DOHH2 (cell line): ENCODE results near the gene VNN1.

ENCODE experiments used
- H3F3A ChIP-seq: fragments of 200-600 bp; sonication (generic), shearing (Covaris generic); 2 replicates; pipeline ENCODE4 v1.6.0; 2016; ENCODE audit warnings: antibody characterized with exemption, mild to moderate bottlenecking; ENCODE audit not compliant: control insufficient read depth, insufficient read depth
- H3K27ac ChIP-seq: fragments of 200-600 bp; sonication (generic); 2 replicates; pipeline ENCODE4 v1.5.1; 2014; ENCODE audit warnings: low read depth, mild to moderate bottlenecking, low read length, moderate library complexity
- H3K27me3 ChIP-seq: fragments of 200-600 bp; sonication (generic); 2 replicates; pipeline ENCODE4 v1.6.1; 2014; ENCODE audit warnings: mild to moderate bottlenecking, low read length, mixed read lengths; ENCODE audit not compliant: control insufficient read depth
- H3K36me3 ChIP-seq: fragments of 200-600 bp; sonication (generic); 2 replicates; pipeline ENCODE4 v1.6.1; 2014; ENCODE audit warnings: mild to moderate bottlenecking, low read length, moderate library complexity, mixed read lengths; ENCODE audit not compliant: control insufficient read depth
- H3K4me1 ChIP-seq: fragments of 200-600 bp; sonication (generic); 2 replicates; pipeline ENCODE4 v1.6.1; 2014; ENCODE audit warnings: mild to moderate bottlenecking, low read length, mixed read lengths; ENCODE audit not compliant: control insufficient read depth
- H3K4me2 ChIP-seq: fragments of 200-600 bp; sonication (generic); 2 replicates; pipeline ENCODE4 v1.6.0; 2014; ENCODE audit warnings: mild to moderate bottlenecking, low read length, moderate library complexity
- H3K4me3 ChIP-seq: fragments of 200-600 bp; sonication (generic); 2 replicates; pipeline ENCODE4 v1.5.1; 2014; ENCODE audit warnings: mild to moderate bottlenecking, low read length, mixed read lengths
- H3K79me2 ChIP-seq: fragments of 200-600 bp; sonication (generic); 2 replicates; pipeline ENCODE4 v1.6.1; 2014; ENCODE audit warnings: mild to moderate bottlenecking, low read length, mixed read lengths; ENCODE audit not compliant: control insufficient read depth
- H3K9me2 ChIP-seq: fragments of 200-600 bp; sonication (generic); replicated peaks from 2 replicates; pipeline ENCODE4 v1.6.1; 2014; ENCODE audit warnings: mild to moderate bottlenecking, low read length, mixed read lengths; ENCODE audit not compliant: control insufficient read depth
- H3K9me3 ChIP-seq: fragments of 200-600 bp; sonication (generic); 2 replicates; pipeline ENCODE4 v1.6.1; 2014; ENCODE audit warnings: antibody characterized with exemption, low read length, mixed read lengths; ENCODE audit not compliant: control insufficient read depth, insufficient read depth
- H4K20me1 ChIP-seq: fragments of 200-600 bp; sonication (generic); 2 replicates; pipeline ENCODE4 v1.6.0; 2014; ENCODE audit warnings: low read depth, mild to moderate bottlenecking, antibody characterized with exemption, low read length, moderate library complexity; ENCODE audit not compliant: control insufficient read depth, insufficient read depth
- CTCF ChIP-seq: fragments of 200-600 bp; sonication (generic); IDR thresholded peaks from one replicate; pipeline ENCODE4 v1.5.1; 2014; ENCODE audit warnings: antibody characterized with exemption, mild to moderate bottlenecking, low read depth, low read length; ENCODE audit not compliant: poor library complexity, severe bottlenecking
- EZH2phosphoT487 ChIP-seq: fragments of 200-600 bp; sonication (generic); IDR thresholded peaks from 2 replicates; pipeline ENCODE4 v1.6.1; 2017; ENCODE audit warnings: borderline replicate concordance, mild to moderate bottlenecking, antibody characterized with exemption, low read length, moderate library complexity, mixed read lengths

Gene VNN1

GRCh38 chr6:132748446-132748845 is 34.6 kb upstream of the VNN1 start:
- no peaks in the 10 kb centered on the region for H3K9me3 ChIP-seq
- H3K4me3 ChIP-seq = no peak overlapping the region
- peaks cover 59% of the 10 kb centered on the region for H3K36me3 ChIP-seq
- H3K9me2 ChIP-seq = no peaks in the 10 kb centered on the region
- peaks cover 17% of the 10 kb centered on the region for H3K4me1 ChIP-seq
- peaks cover 5% of the 10 kb centered on the region; the same call in 1 of the 2 replicates for H3F3A ChIP-seq
- H3K27me3 ChIP-seq = no peaks in the 10 kb centered on the region
- H4K20me1 ChIP-seq = no peaks in the 10 kb centered on the region
- no peak overlapping the region for H3K27ac ChIP-seq
- no peak overlapping the region for H3K4me2 ChIP-seq
- TF ChIP-seq EZH2phosphoT487 = no peak
- TF ChIP-seq CTCF = no peak
- H3K79me2 ChIP-seq = no peaks in the 10 kb centered on the region

DNA sequence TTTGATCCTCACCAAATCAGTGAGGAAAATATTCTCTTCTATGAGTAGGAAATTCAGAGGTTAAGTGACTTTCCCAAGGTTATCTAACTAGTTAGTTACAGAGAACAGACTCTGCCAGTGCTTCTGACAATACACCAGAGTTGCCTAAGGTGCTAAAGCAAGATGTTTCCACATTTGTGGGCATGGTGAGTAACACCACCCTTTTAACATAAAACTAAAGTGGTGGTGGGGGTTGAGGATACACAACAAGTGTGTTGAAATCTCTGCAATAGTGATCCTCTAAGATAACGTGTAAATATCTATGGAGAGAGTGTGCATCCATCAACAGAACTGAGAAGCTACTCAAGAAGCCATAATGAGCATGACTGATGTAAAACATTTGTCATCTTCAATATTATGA is 32.2 kb upstream of the VNN1 start:
- TF ChIP-seq CTCF (no peak), EZH2phosphoT487 (no peak)
- Histone ChIP-seq H3K4me2 (no peak overlapping the region), H4K20me1 (no peaks in the 10 kb centered on the region)

DNA sequence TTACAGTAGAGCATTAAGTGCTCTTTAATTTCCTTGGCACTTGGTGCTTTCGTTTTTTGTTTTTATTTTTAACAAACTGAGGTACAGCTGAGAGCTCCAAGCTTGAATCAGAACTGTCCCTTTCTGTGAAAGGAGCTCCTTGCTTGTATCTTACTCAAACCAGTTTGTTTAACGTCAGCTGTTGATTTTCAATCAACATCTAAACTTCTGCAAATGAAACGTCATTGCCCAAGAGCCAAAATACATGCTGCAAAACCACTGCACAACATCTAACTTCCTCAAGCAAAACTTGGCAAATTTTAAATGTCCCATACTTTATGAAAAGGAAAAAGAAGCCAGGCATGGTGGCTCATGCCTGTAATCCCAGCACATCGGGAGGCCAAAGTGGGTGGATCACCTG is 28.6 kb upstream of the VNN1 start:
- TF ChIP-seq EZH2phosphoT487 (no peak), CTCF (no peak)
- Histone ChIP-seq H3F3A (no peaks in the 10 kb centered on the region), H3K27me3 (no peaks in the 10 kb centered on the region), H3K4me2 (no peak overlapping the region), H4K20me1 (no peaks in the 10 kb centered on the region), H3K79me2 (no peaks in the 10 kb centered on the region), H3K4me3 (no peak overlapping the region), H3K36me3 (peaks cover 17% of the 10 kb centered on the region), H3K9me3 (no peaks in the 10 kb centered on the region), H3K27ac (no peak overlapping the region), H3K4me1 (no peaks in the 10 kb centered on the region), H3K9me2 (no peaks in the 10 kb centered on the region)

More for the DNA sequence above, 32.2 kb upstream of the VNN1 start:
- H3K9me3 ChIP-seq = no peaks in the 10 kb centered on the region
- no peaks in the 10 kb centered on the region for H3K27me3 ChIP-seq
- peaks cover 47% of the 10 kb centered on the region for H3K36me3 ChIP-seq
- no peaks in the 10 kb centered on the region for H3K79me2 ChIP-seq
- no peaks in the 10 kb centered on the region for H3K9me2 ChIP-seq
- no peak overlapping the region for H3K4me3 ChIP-seq
- no peaks in the 10 kb centered on the region for H3F3A ChIP-seq
- peaks cover 9% of the 10 kb centered on the region for H3K4me1 ChIP-seq
- H3K27ac ChIP-seq = no peak overlapping the region

DNA sequence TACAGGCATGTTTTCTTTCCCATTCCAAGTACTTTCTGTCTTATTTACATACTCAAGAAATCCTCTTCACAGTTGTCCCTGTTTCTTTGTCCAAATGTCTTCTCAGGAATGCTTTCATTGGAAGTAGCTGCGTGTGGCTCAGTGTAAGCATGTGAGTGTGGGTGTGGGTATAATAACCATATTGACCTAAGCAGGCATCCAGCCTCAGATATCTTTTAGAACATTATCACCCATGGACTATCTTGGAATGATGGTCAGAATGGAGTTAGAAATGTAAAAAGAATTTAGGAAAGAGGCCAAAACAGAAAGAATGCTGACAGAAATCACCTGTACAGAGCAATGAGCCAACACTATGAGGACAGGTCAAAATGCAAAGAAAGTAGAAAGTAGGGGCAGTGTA is 27.4 kb upstream of the VNN1 start:
- Histone ChIP-seq H3K27ac (no peak overlapping the region), H3K4me3 (no peak overlapping the region), H3K9me3 (no peaks in the 10 kb centered on the region), H3F3A (no peaks in the 10 kb centered on the region), H3K79me2 (no peaks in the 10 kb centered on the region), H3K36me3 (peaks cover 17% of the 10 kb centered on the region), H3K4me1 (peaks cover 6% of the 10 kb centered on the region), H3K27me3 (no peaks in the 10 kb centered on the region), H3K9me2 (no peaks in the 10 kb centered on the region), H4K20me1 (no peaks in the 10 kb centered on the region), H3K4me2 (no peak overlapping the region)
- TF ChIP-seq EZH2phosphoT487 (no peak), CTCF (no peak)
